HEK293 (cell line): ENCODE data around the gene TTLL5.

Experiments
- CTCF ChIP-seq: fragments of 450-650 bp; formaldehyde crosslinking; IDR thresholded peaks from 2 replicates; pipeline ENCODE4 v1.5.1; 2016; ENCODE audit warnings: missing biosample characterization, missing genetic modification characterization
- MYNN ChIP-seq: fragments of 450-650 bp; formaldehyde crosslinking; IDR thresholded peaks from 2 replicates; pipeline ENCODE4 v1.5.1; 2016; ENCODE audit warnings: missing biosample characterization, missing genetic modification characterization, borderline replicate concordance
- SCRT2 ChIP-seq: fragments of 450-650 bp; formaldehyde crosslinking; IDR thresholded peaks from 2 replicates; pipeline ENCODE4 v1.5.1; 2016; ENCODE audit warnings: missing biosample characterization, missing genetic modification characterization
- ZBTB1 ChIP-seq: fragments of 450-650 bp; formaldehyde crosslinking; IDR thresholded peaks from 2 replicates; pipeline ENCODE4 v1.5.1; 2016; ENCODE audit warnings: missing biosample characterization, missing genetic modification characterization
- ZBTB44 ChIP-seq: fragments of 450-650 bp; IDR thresholded peaks from 2 replicates; pipeline ENCODE4 v1.5.1; 2018; ENCODE audit warnings: missing biosample characterization, mild to moderate bottlenecking, missing genetic modification characterization
- ZBTB7A ChIP-seq: fragments of 450-650 bp; formaldehyde crosslinking; IDR thresholded peaks from 2 replicates; pipeline ENCODE4 v1.5.1; 2016; ENCODE audit warnings: low read depth, missing biosample characterization, missing genetic modification characterization
- ZNF138 ChIP-seq: fragments of 450-650 bp; formaldehyde crosslinking; IDR thresholded peaks from 2 replicates; pipeline ENCODE4 v1.5.1; 2016; ENCODE audit warnings: missing biosample characterization, missing genetic modification characterization, borderline replicate concordance
- ZNF292 ChIP-seq: fragments of 450-650 bp; formaldehyde crosslinking; IDR thresholded peaks from 2 replicates; pipeline ENCODE4 v1.5.1; 2016; ENCODE audit warnings: low read depth, missing biosample characterization, missing genetic modification characterization, borderline replicate concordance
- ZNF335 ChIP-seq: fragments of 450-650 bp; formaldehyde crosslinking; conservative IDR thresholded peaks from 2 replicates; pipeline ENCODE4 v1.5.1; 2016; ENCODE audit warnings: missing biosample characterization, missing genetic modification characterization
- ZNF350 ChIP-seq: fragments of 450-650 bp; formaldehyde crosslinking; IDR thresholded peaks from 2 replicates; pipeline ENCODE4 v1.5.0; 2017; ENCODE audit warnings: missing biosample characterization, mild to moderate bottlenecking, missing genetic modification characterization
- ZNF423 ChIP-seq: fragments of 450-650 bp; formaldehyde crosslinking; IDR thresholded peaks from 2 replicates; pipeline ENCODE4 v1.5.1; 2016; ENCODE audit warnings: missing biosample characterization, missing genetic modification characterization
- ZNF596 ChIP-seq: fragments of 450-650 bp; IDR thresholded peaks from 2 replicates; pipeline ENCODE4 v1.5.0; 2018; ENCODE audit warnings: missing biosample characterization, mild to moderate bottlenecking, missing genetic modification characterization, moderate library complexity
- ZNF76 ChIP-seq: fragments of 450-650 bp; formaldehyde crosslinking; IDR thresholded peaks from 2 replicates; pipeline ENCODE4; 2016; ENCODE audit warnings: low read depth, missing biosample characterization, missing genetic modification characterization, borderline replicate concordance
- ZNF768 ChIP-seq: fragments of 450-650 bp; formaldehyde crosslinking; IDR thresholded peaks from 2 replicates; pipeline ENCODE4 v1.5.1; 2018; ENCODE audit warnings: missing biosample characterization, mild to moderate bottlenecking, missing genetic modification characterization

- TF ChIP-seq ZNF423 (tag by site-specific recombination) (no peak), ZBTB7A (tag by site-specific recombination) (no peak), CTCF (tag by site-specific recombination) (no peak), ZNF138 (no peak), MYNN (tag by site-specific recombination) (no peak), ZNF335 (tag by site-specific recombination) (no peak), ZBTB44 (tag by site-specific recombination) (no peak), ZNF596 (tag by site-specific recombination) (no peak), ZBTB1 (no peak), ZNF768 (tag by site-specific recombination) (no peak), SCRT2 (tag by site-specific recombination) (no peak), ZNF76 (no peak), ZNF350 (tag by site-specific recombination) (no peak), ZNF292 (tag by site-specific recombination) (no peak)
Measured at GRCh38 chr14:75619548-75619947, 41.5 kb upstream of the TTLL5 start.
